GM21619 (cell line): ENCODE measurements around the gene P3R3URF.

ENCODE experiments used
- ATAC-seq: cut with Tn5 transposase; IDR thresholded peaks from one replicate; pipeline ENCODE4 v1.9.1; 2021; ENCODE audit not compliant: unreplicated experiment

The P3R3URF gene

DNA sequence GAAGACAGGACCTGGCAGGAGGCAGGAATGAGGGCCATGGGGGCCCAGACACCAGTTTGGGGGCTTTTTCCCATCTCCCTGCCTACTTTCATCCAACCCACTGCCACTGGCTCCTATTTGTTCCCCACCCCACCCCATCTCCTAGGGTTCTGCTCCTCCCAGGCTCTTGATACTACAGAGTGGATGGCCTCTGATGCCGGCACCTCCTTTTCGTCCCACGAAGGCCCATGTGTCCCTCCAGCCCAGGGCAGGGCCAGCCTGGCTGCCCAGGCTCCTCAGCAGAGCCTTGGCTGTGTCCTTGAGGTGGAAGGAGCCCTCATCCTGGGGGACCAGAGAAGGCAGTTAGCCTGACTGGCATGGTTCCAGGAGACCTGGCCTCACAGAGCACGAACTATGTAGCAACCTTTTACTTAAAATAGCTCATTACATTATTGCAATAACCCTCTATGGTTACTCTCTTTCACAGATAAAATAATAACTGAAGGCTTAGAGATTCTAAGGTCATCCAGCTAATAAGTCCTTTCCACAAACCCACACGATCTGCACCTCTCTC, 18.4 kb upstream of the P3R3URF start:
- no peak for ATAC-seq

DNA sequence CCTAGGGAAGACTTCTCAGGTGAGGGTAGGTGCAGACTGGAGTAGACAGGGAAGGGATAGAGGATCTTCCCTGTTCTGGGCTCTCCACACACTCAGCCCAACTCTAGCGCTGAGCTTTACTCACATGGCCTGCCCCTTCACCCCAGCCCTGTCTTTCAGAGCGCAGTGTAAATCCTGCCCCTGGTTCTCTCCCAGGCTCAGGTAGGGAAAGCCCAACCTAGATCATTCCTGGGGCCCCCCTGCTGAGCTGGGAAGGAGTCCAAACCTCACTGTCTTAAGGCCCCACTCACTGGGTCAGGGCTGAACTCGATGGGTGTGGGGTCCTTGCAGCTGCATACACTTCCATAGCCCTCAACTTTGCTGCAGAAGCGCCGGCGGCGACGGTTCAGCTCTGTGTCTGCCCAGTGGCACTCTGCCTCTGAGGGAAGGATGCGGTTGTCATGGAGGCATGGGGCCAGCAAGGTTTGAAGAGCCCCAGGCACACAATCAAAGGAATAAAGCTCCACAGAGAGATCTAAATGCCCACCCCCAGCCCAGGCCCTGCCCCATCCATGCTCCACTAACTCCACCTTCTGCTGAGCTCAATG, 17.8 kb upstream of the P3R3URF start:
- ATAC-seq, result no peak

DNA sequence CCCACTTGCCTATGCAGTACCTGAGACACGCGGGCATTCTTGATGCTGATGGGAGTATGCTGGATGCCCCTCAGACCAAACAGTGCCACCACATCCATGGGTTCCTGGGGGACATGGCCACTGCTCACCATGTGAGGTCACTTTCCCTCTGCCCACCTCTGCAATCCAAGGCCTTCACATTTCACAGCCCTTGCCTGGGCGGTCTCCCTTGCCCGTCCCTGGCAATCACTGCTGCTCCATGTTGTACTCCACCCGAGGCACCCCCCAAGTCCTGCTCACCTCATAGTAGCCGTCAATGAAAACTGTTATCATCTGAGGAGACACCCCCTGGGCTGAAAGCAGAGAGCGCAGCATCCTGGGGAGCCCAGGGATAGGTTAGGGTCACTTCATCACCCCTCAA, 17.0 kb upstream of the P3R3URF start:
- ATAC-seq, result no peak

DNA sequence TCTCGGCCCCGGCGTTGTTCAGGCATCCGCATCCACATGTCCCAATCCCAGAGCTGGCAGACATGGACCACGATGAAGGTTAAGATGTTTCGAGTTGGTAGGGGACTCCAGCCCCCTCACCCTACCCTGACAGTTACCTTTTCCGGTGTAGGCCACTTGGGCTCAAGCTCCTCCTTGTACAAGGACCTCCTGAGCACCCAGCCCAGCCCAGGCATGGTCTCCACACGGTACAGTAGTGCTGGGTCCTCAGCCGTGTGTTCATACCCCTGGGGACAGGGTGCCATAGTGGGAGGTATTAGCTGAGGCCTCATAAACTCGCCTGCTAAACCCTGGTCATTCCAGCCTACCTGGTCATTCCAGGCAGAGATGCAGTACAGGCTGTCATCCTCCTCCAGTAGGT, 15.9 kb upstream of the P3R3URF start:
- no peak for ATAC-seq

DNA sequence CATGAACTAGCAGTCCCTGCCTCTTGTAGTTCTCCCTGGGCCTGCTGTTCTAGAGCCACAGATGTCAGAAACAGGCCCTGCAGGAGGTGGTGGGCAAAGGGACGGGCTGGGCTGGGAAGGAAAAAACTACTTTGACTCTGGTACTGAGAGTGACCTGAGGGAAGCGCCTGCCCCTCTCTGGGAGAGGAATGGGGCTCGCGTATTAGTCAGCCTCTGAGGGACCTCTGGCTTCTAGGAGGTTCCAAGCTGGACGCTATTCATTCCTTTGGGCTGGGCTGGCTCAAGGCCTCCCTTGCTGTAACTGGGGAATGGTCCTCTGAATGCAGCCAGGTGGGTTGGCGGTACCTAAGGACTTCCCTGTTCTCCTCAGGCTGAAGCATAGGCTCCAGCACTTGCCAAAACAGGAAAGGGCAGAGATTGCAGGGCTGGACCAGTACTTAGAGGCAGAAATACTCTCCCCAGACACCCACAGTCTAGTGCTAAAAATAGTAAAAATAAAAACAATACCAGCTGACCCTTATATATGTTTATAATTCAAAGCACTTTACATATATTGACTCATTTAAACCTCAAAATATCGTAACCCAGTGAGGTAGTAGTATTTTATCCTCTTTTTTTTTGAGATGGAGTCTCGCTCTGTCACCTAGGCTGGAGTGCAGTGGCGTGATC, 14.9 kb upstream of the P3R3URF start:
- ATAC-seq, result no peak

DNA sequence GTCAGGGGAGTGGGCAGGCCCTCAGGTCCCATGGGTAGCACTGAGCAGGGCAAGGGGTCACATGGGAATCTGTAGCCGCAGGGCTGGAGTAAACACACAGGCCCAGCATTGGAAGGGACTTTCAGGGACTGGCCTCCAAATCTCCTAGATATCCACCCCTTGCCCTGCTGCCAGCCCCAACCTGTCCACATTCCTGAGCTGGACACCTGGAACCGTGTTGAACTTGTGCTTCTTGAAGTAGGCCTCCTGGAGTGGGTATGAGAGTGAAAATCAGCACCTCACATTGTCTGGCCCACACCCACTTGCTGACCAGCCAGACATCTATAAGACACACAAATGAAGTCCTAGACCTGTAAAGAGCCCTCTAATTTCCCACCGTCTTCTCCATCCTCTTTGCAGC, 14.3 kb upstream of the P3R3URF start:
- ATAC-seq, result no peak

DNA sequence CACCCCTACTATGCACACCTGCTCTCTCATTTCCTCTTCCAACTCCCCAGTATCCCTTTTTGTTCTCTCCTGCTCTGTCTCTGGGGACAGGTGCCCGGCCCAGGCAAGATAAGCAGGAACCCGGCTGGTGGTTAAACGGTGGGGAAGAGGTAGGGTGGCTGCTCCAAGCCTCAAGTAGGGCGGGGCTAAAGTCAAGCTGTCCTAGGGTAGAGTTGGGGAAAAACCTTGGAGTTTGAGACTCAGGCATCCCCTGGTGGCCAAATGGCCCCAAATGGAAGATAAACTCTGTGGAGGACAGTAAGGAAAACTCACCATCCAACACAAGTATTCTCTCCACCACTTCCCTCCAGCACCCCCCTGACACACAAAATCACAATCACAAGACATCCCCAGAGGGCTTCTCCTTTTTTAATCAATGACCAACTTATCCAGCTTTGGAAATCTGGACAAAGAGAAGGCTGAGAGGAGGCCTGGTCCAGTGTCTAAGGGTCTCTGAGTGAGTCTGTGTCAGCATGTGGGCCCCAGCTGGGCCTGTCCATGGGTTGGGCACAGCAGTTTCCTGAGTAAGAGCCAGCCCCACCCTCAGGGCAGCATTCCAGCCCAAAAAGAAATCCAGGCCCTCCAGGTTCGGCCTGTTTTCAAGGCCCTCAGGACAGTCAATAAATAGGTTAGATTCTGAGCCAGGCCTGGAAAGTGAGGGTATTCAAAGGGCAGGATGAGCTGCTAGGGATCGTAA, 12.2 kb upstream of the P3R3URF start:
- no peak for ATAC-seq

DNA sequence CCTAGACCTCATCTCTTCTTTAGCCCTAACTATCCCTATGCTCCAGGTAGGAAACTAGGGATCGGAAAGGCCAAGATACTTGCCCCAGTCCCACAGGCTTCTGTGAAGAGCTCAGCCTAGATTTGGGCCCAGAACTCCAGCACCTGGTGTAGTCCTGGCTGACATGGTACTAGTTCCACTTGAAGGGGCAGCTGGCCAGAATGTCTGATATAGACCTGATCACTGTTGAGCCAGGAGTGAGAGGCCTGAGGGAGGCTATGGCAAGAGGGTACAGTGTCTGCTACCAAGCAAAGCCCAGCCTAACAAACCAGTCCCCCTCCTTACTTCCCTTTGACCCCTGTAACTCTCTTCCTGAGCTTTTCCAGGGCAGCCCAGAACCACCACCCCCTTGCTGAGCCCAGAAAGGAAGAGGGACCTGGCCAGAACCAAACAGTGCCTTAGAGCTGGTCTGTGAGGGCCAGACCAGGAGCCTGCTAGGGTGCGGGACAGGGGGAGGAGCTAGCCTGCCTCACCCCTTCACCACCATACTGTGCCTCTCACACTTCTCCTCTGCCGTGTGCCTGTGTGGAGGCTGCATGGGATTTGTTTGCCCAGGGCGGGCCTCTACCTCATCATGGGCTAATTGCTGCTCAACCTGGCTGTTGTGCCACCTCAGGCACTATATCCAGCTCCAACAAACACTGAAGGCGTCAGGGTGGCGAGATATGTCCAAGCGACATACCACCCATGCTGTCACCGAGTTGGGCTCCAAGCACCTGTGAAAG, 11.0 kb upstream of the P3R3URF start:
- no peak for ATAC-seq

DNA sequence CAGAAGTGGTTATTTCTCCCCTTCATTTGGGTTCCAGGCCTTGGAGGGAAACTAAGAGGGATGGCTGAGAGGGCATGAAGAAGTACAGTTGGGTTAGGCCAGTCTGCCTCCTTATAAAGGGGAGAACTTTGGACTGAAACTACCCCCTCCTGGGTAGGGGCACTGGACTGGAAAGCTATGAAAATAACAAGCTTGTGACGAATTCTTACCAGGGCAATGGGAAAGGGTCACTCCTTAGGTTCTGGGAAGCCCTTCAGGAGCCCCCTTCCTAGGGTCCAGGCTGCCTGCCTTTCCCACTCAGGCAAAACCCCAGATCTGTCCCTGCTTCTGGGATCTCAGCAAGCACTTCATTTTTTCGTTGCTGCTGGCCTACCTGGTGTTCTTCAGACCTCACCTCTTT, 9.8 kb upstream of the P3R3URF start:
- ATAC-seq, result no peak

DNA sequence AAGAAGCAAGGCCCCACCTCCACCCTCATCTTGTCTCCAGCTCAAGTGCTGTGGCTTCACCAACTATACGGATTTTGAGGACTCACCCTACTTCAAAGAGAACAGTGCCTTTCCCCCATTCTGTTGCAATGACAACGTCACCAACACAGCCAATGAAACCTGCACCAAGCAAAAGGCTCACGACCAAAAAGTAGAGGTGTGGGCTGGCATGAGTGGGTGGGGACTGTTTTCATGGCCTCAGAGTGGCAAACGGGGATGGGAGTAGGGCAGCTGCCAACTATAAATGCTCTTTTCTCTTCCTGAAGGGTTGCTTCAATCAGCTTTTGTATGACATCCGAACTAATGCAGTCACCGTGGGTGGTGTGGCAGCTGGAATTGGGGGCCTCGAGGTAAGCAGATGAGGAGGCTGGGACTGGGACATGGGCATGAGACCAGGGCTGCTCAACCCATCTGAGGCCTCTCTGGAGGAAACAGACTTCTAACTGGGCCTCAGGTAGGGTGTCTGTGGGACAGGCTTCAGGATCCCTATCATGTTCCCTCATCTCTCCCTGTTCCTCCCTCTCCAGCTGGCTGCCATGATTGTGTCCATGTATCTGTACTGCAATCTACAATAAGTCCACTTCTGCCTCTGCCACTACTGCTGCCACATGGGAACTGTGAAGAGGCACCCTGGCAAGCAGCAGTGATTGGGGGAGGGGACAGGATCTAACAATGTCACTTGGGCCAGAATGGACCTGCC, 8.8 kb upstream of the P3R3URF start:
- no peak for ATAC-seq

DNA sequence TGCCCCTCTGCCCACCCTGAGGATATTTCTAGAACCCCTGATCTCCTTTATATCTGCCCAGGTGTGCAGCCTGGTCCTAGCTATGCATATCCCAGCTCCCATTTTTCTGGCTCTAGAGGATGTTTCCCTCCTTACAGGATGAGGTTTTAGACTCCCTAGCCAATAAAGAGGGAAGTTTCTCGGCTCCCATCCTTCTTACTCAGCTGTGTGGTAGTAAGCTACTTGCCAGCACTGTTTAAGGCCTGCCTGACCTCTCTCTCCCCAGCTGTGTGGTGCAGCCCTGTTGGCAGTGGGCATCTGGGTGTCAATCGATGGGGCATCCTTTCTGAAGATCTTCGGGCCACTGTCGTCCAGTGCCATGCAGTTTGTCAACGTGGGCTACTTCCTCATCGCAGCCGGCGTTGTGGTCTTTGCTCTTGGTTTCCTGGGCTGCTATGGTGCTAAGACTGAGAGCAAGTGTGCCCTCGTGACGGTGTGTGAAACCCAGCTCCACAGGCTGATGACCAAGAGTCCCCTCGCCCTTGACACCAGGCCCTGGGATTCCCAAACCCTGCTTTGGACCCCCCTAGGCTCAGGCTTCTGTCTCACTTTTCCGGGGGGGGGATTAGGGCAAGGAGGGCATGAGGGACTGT, 7.8 kb upstream of the P3R3URF start:
- ATAC-seq, result peak; percentile 62

DNA sequence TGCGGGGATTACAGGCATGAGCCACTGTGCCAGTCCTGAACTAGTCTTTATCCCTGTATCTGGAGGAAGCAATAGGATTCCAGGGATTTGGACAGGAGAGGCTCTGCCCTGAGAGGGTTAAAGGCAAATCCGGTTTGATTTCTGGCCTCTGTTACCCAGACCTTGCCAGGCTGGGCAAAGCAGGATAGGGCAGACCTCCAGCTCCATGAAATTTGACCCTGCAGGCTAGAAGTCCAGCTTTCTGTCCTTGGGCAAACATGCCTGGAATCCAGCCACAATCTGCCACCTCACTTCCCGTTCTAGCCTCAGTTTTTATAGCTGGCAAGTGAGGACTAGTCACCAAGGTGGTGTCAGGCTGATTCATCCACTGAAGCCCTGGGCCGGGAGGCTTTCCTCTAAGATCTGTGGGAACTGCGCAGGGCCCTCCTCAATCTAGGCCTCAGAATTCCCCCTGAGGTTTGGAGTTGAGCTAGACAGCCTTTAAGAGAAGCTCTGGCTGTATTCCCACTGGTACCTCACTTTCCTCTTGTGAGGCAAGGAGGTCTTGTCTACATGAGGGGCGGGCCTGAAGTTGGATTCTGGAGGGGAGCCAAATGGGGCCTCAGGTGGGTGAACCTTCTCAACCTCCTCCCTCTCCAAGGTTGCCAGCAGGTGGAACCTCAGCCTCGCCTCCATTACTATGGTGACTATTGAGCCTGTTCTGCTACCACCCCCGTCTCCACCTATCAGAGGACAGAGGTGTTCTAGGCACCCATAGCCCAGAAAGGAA, 7.0 kb upstream of the P3R3URF start:
- no peak for ATAC-seq

DNA sequence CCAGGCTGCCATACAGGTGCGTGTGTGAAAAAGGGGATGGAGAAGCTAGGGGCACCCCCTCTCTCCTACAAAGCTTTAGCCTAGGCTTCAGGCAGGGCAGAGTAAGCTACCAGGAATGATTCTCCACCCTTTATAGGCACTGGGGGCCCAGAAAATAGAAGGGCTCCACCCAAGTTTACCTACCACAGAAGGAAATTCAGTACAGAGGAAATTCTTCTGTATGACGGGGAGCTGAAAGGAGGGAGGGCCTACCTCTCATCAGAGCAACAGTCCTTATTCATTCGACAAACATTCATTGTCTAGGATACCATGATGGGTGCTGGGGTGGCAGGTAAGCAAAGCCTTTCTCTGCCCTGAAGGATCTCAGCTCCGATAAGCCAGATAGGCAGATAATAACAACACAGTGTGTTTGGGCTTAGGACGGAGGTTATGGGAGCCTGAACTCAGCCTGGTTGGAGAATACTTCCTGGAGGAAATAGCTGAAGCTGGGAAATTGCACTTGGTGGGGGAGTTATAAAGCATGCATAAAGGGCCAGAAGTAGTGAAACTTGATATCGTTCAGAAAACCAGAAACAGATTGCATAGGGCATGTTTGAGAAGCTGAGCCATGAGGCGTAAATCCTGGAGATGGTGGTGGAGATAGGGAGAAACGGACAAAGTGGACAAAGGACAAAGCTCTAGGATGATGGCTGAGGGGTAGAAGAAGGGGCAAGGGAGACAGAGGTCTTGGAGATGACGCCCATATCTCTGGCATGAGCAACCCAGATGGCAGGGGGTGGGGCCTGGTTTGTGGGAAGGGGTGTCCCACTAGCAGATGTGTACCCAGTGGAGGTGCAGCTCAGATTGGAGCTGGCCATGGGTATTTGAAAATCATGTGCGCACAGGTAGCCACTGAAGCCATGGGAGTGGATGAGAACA, 5.3 kb upstream of the P3R3URF start:
- no peak for ATAC-seq

DNA sequence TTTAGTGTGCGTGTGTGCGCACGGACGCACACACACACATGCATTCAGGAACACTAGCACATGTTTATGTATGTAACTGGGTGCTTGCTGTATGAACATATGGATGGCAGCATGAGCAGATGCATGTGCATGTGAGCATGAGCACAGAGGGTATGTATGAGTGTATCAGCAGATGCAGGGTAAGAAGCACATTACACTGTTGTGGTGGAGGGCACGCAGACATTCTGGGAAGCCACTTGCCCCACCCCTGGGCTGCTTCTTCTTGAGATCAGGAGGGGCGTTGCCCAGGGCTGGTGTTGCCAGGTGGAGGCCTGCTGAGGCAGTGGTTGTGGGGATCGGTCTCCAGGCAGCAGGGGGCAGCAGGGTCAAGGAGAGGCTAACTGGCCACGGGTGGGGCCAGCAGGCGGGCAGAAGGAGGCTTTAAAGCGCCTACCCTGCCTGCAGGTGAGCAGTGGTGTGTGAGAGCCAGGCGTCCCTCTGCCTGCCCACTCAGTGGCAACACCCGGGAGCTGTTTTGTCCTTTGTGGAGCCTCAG, 3.9 kb upstream of the P3R3URF start:
- no peak for ATAC-seq

DNA sequence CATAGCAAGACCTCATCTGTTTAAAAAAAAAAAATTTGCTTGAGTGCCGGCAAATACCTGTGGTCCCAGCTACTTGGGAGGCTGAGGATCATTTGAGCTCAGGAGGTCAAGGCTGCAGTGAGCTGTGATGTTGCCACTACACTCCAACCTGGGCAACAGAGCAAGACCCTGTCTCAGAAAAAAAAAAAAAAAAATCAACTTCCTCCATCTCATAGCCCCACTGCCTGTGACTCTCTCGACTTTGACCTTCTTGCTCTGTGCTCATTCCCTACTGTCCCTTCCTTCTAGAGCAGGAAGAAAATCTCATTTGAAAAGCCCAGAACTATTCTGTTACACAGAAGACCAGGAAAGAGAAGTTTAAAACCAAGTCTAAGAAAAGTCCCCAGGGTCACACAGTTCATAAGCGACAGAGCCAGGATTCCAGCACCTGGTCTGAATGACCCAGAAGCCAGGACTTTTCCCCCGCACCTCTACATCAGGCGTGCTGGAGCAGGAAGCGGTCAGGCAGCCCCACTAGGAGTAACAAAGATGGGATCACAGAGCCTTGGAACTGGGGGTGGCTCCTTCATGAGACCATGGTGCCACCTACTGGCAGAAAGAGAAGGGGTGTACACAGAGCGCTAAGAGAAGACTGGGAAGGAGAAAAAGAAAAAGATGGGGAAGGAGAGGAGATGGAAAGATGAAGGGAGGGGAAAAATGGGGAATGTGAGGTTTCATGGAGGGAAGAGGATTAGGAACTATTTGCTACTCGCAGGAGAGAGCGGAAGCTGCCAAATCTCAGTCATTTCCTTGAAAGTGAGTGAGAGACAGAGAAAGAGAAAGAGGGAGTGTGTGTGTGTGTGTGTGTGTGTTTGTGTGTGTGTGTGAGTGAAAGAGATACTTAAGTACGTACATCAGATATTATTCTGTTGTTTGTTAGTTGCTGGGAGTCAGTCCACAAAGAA, 3.1 kb upstream of the P3R3URF start:
- no peak for ATAC-seq

DNA sequence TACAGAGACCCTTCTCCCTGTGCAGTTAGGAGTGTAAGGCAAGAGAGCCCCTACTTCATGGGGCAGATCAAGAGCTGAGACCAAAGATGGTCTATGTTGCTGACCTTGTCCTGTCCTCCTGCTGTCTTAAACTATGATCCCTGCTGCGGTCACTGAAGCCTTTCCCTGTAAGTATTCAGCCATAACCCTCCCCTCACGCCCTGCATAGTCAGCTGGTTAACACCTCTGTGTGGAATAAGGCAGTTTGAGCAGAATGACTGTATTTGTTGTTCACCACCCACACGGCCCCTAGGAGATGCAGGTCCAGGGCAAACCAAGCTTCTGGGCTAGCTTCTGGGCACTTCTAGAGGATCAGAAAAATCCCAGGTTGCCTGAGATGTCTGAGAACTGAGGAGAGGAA, 1.0 kb downstream of the P3R3URF start:
- ATAC-seq, result no peak
